SK-N-SH (cell line): ENCODE results near the gene SEMA3C. TPM values are rescaled to one million over a fixed set of nuclear protein-coding genes. Genes with fewer than 3 reads are reported as not detected.

Experiments
- CTCF ChIA-PET: fragments of 300-600, 350-600 bp; formaldehyde crosslinking; extraction: SDS; loops from one replicate; lab custom pipeline; 2021; lab: Yijun Ruan, JAX
- POLR2A ChIA-PET: fragments of 350-600 bp; sonication (Branson Sonifier 250); formaldehyde crosslinking; extraction: SDS; loops from one replicate; lab custom pipeline; 2020; ENCODE audit warnings: antibody characterized with exemption, inconsistent platforms; lab: Yijun Ruan, JAX
- DNase-seq: peaks from one replicate; pipeline ENCODE4 v3.0.0; 2012
- H2AFZ ChIP-seq: fragments of 200-600 bp; sonication (generic); 2 replicates; pipeline ENCODE4 v1.8.1; 2016; ENCODE audit warnings: antibody characterized with exemption, mild to moderate bottlenecking, low read depth
- H3F3A ChIP-seq: fragments of 200-600 bp; sonication (generic); replicated peaks from 2 replicates; pipeline ENCODE3; 2016; ENCODE audit warnings: antibody characterized with exemption, mild to moderate bottlenecking; ENCODE audit not compliant: insufficient read depth
- H3K27ac ChIP-seq, 2 experiments: fragments of 200-500 bp in 1 of 2; fragments of 200-600 bp in 1 of 2; sonication (Bioruptor generic) in 1 of 2; sonication (generic), shearing (Covaris generic) in 1 of 2; 2 replicates each; pipeline versions ENCODE4 v1.5.1 to v1.6.1; 2014 to 2016; ENCODE audit warnings: low read depth in 2 of 2, inconsistent platforms in 1 of 2, low read length in 1 of 2, mild to moderate bottlenecking in 1 of 2, mixed read lengths in 1 of 2
- H3K27me3 ChIP-seq: fragments of 200-600 bp; sonication (generic), shearing (Covaris generic); 2 replicates; pipeline ENCODE4 v1.6.1; 2016; ENCODE audit warnings: mixed run types; ENCODE audit not compliant: insufficient read depth
- H3K36me3 ChIP-seq, 2 experiments: fragments of 200-500 bp in 1 of 2; fragments of 200-600 bp in 1 of 2; sonication (Bioruptor generic) in 1 of 2; sonication (generic) in 1 of 2; replicated peaks in 1 of 2; 2 replicates each; pipeline versions ENCODE3 to v1.5.1; 2014 to 2016; ENCODE audit warnings: low read length in 1 of 2, mild to moderate bottlenecking in 1 of 2; ENCODE audit not compliant: insufficient read depth in 2 of 2, control insufficient read depth in 1 of 2
- H3K4me1 ChIP-seq, 2 experiments: fragments of 200-500 bp in 1 of 2; fragments of 200-600 bp in 1 of 2; sonication (Bioruptor generic) in 1 of 2; sonication (generic), shearing (Covaris generic) in 1 of 2; 2 replicates each; pipeline versions ENCODE4 v1.5.1 to v1.6.1; 2014 to 2016; ENCODE audit warnings: low read depth in 1 of 2, low read length in 1 of 2, mixed run types in 1 of 2; ENCODE audit not compliant: insufficient read depth in 2 of 2, control insufficient read depth in 1 of 2
- H3K4me2 ChIP-seq: fragments of 200-600 bp; sonication (generic), shearing (Covaris generic); 2 replicates; pipeline ENCODE4 v1.6.1; 2017; ENCODE audit warnings: mixed run types
- H3K4me3 ChIP-seq, 2 experiments: fragments of 200-500 bp in 1 of 2; fragments of 200-600 bp in 1 of 2; sonication (Bioruptor generic) in 1 of 2; sonication (generic), shearing (Covaris generic) in 1 of 2; 2 replicates each; pipeline versions ENCODE4 v1.5.1 to v1.8.1; 2014 to 2016; ENCODE audit warnings: low read depth in 2 of 2, inconsistent platforms in 1 of 2, low read length in 1 of 2, mild to moderate bottlenecking in 1 of 2, mixed read lengths in 1 of 2, moderate library complexity in 1 of 2
- H3K79me2 ChIP-seq: fragments of 200-600 bp; sonication (generic); 2 replicates; pipeline ENCODE4 v1.8.1; 2017; ENCODE audit warnings: mild to moderate bottlenecking; ENCODE audit not compliant: insufficient read depth
- H3K9ac ChIP-seq: fragments of 200-600 bp; sonication (generic); 2 replicates; pipeline ENCODE4 v1.6.1; 2017; ENCODE audit warnings: mixed run types
- H3K9me2 ChIP-seq: fragments of 200-600 bp; sonication (generic); 2 replicates; pipeline ENCODE4 v1.6.1; 2017; ENCODE audit warnings: mixed run types
- H3K9me3 ChIP-seq: fragments of 200-600 bp; sonication (generic); 2 replicates; pipeline ENCODE4 v1.6.1; 2017; ENCODE audit warnings: mixed run types, mild to moderate bottlenecking, moderate library complexity
- H4K20me1 ChIP-seq: fragments of 200-600 bp; sonication (generic); 2 replicates; pipeline ENCODE4 v1.6.1; 2017; ENCODE audit warnings: mild to moderate bottlenecking, mixed run types; ENCODE audit not compliant: insufficient read depth
- CHD2 ChIP-seq: fragments of 150-350 bp; IDR thresholded peaks from 2 replicates; pipeline ENCODE4 v1.6.1; 2018; ENCODE audit warnings: low read length; ENCODE audit not compliant: partially characterized antibody
- ELF1 ChIP-seq: IDR thresholded peaks from 2 replicates; pipeline ENCODE4 v1.4.0; 2012
- EZH2phosphoT487 ChIP-seq: fragments of 200-600 bp; sonication (generic); IDR thresholded peaks from 2 replicates; pipeline ENCODE4 v1.6.1; 2017; ENCODE audit warnings: low read depth, mixed run types, mild to moderate bottlenecking, antibody characterized with exemption, moderate library complexity, borderline replicate concordance
- FOXJ3 ChIP-seq: sonication (generic); formaldehyde crosslinking; IDR thresholded peaks from 2 replicates; pipeline ENCODE4 v1.5.1; 2020; ENCODE audit warnings: mild to moderate bottlenecking, missing genetic modification reagents
- FOXM1 ChIP-seq: IDR thresholded peaks from 2 replicates; pipeline ENCODE4 v1.4.0; 2012; ENCODE audit warnings: low read depth, mild to moderate bottlenecking
- GABPA ChIP-seq: IDR thresholded peaks from 2 replicates; pipeline ENCODE4 v1.4.0; 2012; ENCODE audit warnings: low read depth, mild to moderate bottlenecking
- JUND ChIP-seq: IDR thresholded peaks from 2 replicates; pipeline ENCODE4 v1.4.0; 2012
- MEF2A ChIP-seq: IDR thresholded peaks from 2 replicates; pipeline ENCODE4 v1.4.0; 2012; ENCODE audit warnings: low read depth, borderline replicate concordance
- NRF1 ChIP-seq: IDR thresholded peaks from 2 replicates; pipeline ENCODE4 v1.6.1; 2012; ENCODE audit warnings: low read depth, mild to moderate bottlenecking, low read length
- RCOR1 ChIP-seq: fragments of 150-350 bp; IDR thresholded peaks from 2 replicates; pipeline ENCODE4 v1.6.1; 2017; ENCODE audit warnings: antibody characterized with exemption, low read length
- RXRA ChIP-seq: IDR thresholded peaks from 2 replicates; pipeline ENCODE4 v1.4.0; 2012; ENCODE audit warnings: low read depth, mild to moderate bottlenecking, borderline replicate concordance
- SMC3 ChIP-seq: IDR thresholded peaks from 2 replicates; pipeline ENCODE4 v1.6.1; 2012; ENCODE audit warnings: low read depth, low read length, improper control_type of control experiment
- WGBS: methylation state at CpG from one replicate; pipeline ENCODE4 v1.1.6; 2017; ENCODE audit warnings: low lambda C conversion rate; 5-methylcytosine and 5-hydroxymethylcytosine counted together
- polyA plus RNA-seq, 3 experiments: library from polyadenylated mRNA; depleted of rRNA; stranded (reverse); fragments of >200 nt; gene quantifications; 2 replicates each; pipeline ENCODE4 v1.2.3, GENCODE V29; 2012
- TF ChIP-seq, protein P1 (sequence below): fragments of 200-600 bp; sonication (generic); IDR thresholded peaks from 2 replicates; pipeline ENCODE4 v1.6.1; 2017; ENCODE audit warnings: antibody characterized with exemption, mild to moderate bottlenecking, moderate library complexity
- TF ChIP-seq, protein P2 (sequence below): IDR thresholded peaks from 2 replicates; pipeline ENCODE4 v1.4.0; 2012; ENCODE audit warnings: low read depth, borderline replicate concordance
- TF ChIP-seq, protein P3 (sequence below): IDR thresholded peaks from 2 replicates; pipeline ENCODE4 v1.4.0; 2012; ENCODE audit warnings: low read depth, borderline replicate concordance
- TF ChIP-seq, protein P4 (sequence below): fragments of 150-350 bp; IDR thresholded peaks from 2 replicates; pipeline ENCODE4 v1.6.1; 2016; ENCODE audit warnings: mild to moderate bottlenecking, low read depth, low read length
- TF ChIP-seq, protein P5 (sequence below): IDR thresholded peaks from 2 replicates; pipeline ENCODE4 v1.4.0; 2012; ENCODE audit warnings: low read depth
- TF ChIP-seq, protein P6 (sequence below): IDR thresholded peaks from 2 replicates; pipeline ENCODE4 v1.6.1; 2012; ENCODE audit warnings: mild to moderate bottlenecking, low read depth, low read length, moderate library complexity

Gene SEMA3C
- polyA plus RNA-seq, 1 of the 3 experiments (the other 2 are of a cell fraction), result 51.1 TPM

DNA sequence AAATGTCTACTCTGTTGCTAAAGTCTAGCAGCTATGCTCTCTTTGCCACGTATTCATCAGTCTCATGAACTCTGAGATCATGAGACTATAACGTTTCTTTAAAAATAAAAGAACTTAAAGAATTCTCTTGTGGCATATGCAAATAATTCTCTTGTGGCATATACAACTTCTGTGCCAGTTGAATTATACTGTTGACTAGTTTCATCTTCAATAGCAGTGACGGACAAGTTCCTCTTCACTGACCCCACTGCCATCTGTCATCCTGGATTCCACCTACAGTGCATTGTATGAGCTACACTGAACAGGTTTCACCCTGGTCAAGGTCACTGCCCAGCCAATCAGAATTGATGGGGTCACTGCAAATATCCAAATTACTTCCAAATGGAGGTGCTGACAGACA lies 192.2 kb downstream of the SEMA3C start:
- Histone ChIP-seq H3K79me2 (no peaks in the 10 kb centered on the region), H3K4me2 (no peak overlapping the region), H3F3A (peaks cover 17% of the 10 kb centered on the region), H4K20me1 (no peaks in the 10 kb centered on the region), H3K27me3 (no peaks in the 10 kb centered on the region), H3K4me1 (peaks cover 12 to 26% of the 10 kb centered on the region in 2 experiments), H3K9ac (no peak overlapping the region), H2AFZ (no peak overlapping the region), H3K4me3 (no peak overlapping the region), H3K9me2 (no peaks in the 10 kb centered on the region), H3K27ac (no peak overlapping the region), H3K9me3 (no peaks in the 10 kb centered on the region), H3K36me3 (no peaks in the 10 kb centered on the region)
- DNase-seq, result no peak
- no peak for TF ChIP-seq JUND
- TF ChIP-seq, protein P1, sequence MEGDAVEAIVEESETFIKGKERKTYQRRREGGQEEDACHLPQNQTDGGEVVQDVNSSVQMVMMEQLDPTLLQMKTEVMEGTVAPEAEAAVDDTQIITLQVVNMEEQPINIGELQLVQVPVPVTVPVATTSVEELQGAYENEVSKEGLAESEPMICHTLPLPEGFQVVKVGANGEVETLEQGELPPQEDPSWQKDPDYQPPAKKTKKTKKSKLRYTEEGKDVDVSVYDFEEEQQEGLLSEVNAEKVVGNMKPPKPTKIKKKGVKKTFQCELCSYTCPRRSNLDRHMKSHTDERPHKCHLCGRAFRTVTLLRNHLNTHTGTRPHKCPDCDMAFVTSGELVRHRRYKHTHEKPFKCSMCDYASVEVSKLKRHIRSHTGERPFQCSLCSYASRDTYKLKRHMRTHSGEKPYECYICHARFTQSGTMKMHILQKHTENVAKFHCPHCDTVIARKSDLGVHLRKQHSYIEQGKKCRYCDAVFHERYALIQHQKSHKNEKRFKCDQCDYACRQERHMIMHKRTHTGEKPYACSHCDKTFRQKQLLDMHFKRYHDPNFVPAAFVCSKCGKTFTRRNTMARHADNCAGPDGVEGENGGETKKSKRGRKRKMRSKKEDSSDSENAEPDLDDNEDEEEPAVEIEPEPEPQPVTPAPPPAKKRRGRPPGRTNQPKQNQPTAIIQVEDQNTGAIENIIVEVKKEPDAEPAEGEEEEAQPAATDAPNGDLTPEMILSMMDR, result no peak
- TF ChIP-seq, protein P2, sequence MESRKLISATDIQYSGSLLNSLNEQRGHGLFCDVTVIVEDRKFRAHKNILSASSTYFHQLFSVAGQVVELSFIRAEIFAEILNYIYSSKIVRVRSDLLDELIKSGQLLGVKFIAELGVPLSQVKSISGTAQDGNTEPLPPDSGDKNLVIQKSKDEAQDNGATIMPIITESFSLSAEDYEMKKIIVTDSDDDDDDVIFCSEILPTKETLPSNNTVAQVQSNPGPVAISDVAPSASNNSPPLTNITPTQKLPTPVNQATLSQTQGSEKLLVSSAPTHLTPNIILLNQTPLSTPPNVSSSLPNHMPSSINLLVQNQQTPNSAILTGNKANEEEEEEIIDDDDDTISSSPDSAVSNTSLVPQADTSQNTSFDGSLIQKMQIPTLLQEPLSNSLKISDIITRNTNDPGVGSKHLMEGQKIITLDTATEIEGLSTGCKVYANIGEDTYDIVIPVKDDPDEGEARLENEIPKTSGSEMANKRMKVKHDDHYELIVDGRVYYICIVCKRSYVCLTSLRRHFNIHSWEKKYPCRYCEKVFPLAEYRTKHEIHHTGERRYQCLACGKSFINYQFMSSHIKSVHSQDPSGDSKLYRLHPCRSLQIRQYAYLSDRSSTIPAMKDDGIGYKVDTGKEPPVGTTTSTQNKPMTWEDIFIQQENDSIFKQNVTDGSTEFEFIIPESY, result no peak
- TF ChIP-seq, protein P3, sequence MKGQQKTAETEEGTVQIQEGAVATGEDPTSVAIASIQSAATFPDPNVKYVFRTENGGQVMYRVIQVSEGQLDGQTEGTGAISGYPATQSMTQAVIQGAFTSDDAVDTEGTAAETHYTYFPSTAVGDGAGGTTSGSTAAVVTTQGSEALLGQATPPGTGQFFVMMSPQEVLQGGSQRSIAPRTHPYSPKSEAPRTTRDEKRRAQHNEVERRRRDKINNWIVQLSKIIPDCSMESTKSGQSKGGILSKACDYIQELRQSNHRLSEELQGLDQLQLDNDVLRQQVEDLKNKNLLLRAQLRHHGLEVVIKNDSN, result no peak
- no peak for TF ChIP-seq RCOR1
- TF ChIP-seq EZH2phosphoT487, result no peak
- no peak for TF ChIP-seq FOXJ3 (CRISPR knock-in tag)
- no peak for TF ChIP-seq SMC3
- no peak for TF ChIP-seq ELF1
- no peak for TF ChIP-seq CHD2
- no peak for TF ChIP-seq MEF2A
- TF ChIP-seq, protein P4, sequence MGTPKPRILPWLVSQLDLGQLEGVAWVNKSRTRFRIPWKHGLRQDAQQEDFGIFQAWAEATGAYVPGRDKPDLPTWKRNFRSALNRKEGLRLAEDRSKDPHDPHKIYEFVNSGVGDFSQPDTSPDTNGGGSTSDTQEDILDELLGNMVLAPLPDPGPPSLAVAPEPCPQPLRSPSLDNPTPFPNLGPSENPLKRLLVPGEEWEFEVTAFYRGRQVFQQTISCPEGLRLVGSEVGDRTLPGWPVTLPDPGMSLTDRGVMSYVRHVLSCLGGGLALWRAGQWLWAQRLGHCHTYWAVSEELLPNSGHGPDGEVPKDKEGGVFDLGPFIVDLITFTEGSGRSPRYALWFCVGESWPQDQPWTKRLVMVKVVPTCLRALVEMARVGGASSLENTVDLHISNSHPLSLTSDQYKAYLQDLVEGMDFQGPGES, result no peak
- TF ChIP-seq GABPA, result no peak
- TF ChIP-seq, protein P5, sequence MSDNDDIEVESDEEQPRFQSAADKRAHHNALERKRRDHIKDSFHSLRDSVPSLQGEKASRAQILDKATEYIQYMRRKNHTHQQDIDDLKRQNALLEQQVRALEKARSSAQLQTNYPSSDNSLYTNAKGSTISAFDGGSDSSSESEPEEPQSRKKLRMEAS, result no peak
- TF ChIP-seq RXRA, result no peak
- no peak for TF ChIP-seq FOXM1
- TF ChIP-seq, protein P6, sequence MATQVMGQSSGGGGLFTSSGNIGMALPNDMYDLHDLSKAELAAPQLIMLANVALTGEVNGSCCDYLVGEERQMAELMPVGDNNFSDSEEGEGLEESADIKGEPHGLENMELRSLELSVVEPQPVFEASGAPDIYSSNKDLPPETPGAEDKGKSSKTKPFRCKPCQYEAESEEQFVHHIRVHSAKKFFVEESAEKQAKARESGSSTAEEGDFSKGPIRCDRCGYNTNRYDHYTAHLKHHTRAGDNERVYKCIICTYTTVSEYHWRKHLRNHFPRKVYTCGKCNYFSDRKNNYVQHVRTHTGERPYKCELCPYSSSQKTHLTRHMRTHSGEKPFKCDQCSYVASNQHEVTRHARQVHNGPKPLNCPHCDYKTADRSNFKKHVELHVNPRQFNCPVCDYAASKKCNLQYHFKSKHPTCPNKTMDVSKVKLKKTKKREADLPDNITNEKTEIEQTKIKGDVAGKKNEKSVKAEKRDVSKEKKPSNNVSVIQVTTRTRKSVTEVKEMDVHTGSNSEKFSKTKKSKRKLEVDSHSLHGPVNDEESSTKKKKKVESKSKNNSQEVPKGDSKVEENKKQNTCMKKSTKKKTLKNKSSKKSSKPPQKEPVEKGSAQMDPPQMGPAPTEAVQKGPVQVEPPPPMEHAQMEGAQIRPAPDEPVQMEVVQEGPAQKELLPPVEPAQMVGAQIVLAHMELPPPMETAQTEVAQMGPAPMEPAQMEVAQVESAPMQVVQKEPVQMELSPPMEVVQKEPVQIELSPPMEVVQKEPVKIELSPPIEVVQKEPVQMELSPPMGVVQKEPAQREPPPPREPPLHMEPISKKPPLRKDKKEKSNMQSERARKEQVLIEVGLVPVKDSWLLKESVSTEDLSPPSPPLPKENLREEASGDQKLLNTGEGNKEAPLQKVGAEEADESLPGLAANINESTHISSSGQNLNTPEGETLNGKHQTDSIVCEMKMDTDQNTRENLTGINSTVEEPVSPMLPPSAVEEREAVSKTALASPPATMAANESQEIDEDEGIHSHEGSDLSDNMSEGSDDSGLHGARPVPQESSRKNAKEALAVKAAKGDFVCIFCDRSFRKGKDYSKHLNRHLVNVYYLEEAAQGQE, result no peak
- no peak for TF ChIP-seq NRF1
- ChIA-PET CTCF (interaction anchor here (1.1 kb wide), 1 partner anchor 36 kb away, joined by 4 read pairs; no protein-coding TSS in a partner anchor), POLR2A (no interaction called here)
- WGBS, result 92% methylated on average over 3 of the region's 3 CpGs
